Thyroid gland (tissue), 4 donors: ENCODE data around the gene OR9G1. TPM values are rescaled to one million over a fixed set of nuclear protein-coding genes. Genes with fewer than 3 reads are reported as not detected.

Experiments used
- DNase-seq, 2 donors: peaks; one replicate each; pipeline ENCODE4 v3.0.0-alpha.2; 2019
- H3K27ac ChIP-seq, 3 donors: fragments of 200-600 bp; sonication (generic); 1 replicate in 2 of 3; 2 replicates in 1 of 3; pipeline ENCODE4 v1.5.1; 2016 to 2019; ENCODE audit warnings: mild to moderate bottlenecking in 1 of 3, moderate library complexity in 1 of 3
- H3K27me3 ChIP-seq: fragments of 200-600 bp; sonication (generic); one replicate; pipeline ENCODE4 v1.5.1; 2019
- H3K36me3 ChIP-seq, 2 donors: fragments of 200-600 bp; sonication (generic); one replicate each; pipeline ENCODE4 v1.5.1; 2016 to 2019
- H3K4me1 ChIP-seq, 2 donors: fragments of 200-600 bp; sonication (generic); one replicate each; pipeline ENCODE4 v1.5.1; 2017 to 2019
- H3K4me3 ChIP-seq, 3 donors: fragments of 200-600 bp; sonication (generic); replicated peaks in 1 of 3; 1 replicate in 2 of 3; 2 replicates in 1 of 3; pipeline ENCODE4 v1.5.1; 2016; ENCODE audit warnings: mild to moderate bottlenecking in 1 of 3
- H3K9me3 ChIP-seq: fragments of 200-600 bp; sonication (generic); one replicate; pipeline ENCODE4 v1.5.1; 2017
- POLR2A ChIP-seq, 2 donors: fragments of 450-650 bp; IDR thresholded peaks; one replicate each; pipeline ENCODE4 v1.6.1; 2017; ENCODE audit warnings: antibody characterized with exemption in 2 of 2, mild to moderate bottlenecking in 2 of 2, moderate library complexity in 1 of 2
- WGBS, 2 donors: methylation state at CpG; one replicate each; pipeline ENCODE4 v1.1.5; 2017; 5-methylcytosine and 5-hydroxymethylcytosine counted together
- intact Hi-C: fragments of 100-400 bp; cut with DNase I; formaldehyde crosslinking; loops from one replicate; pipeline ENCODE4 v1.15.1; 2023
- microRNA-seq: library from miRNA; unstranded; fragments of <30 nt; microRNA quantifications from one replicate; pipeline ENCODE4, GENCODE V29; 2016
- small RNA-seq: library from RNA; depleted of rRNA; stranded (forward); fragments of <200 nt; gene quantifications from one replicate; pipeline ENCODE3, GENCODE V24; 2016
- total RNA-seq, 4 donors: library from RNA; depleted of rRNA; stranded (reverse); fragments of >200 nt; gene quantifications; one replicate each; pipeline ENCODE4 v1.2.3, GENCODE V29; 2016
- TF ChIP-seq, protein P1 (sequence below), 6 experiments: fragments of 200-600 bp in 3 of 6; fragments of 450-650 bp in 3 of 6; sonication (generic) in 3 of 6; IDR thresholded peaks; one replicate each; pipeline ENCODE4 v1.5.1; 2016 to 2019; ENCODE audit warnings: antibody characterized with exemption in 6 of 6, mild to moderate bottlenecking in 2 of 6, inconsistent platforms in 1 of 6, moderate library complexity in 1 of 6

OR9G1 gene
- total RNA-seq, 4 donors from 2014 or later, result not detected

DNA sequence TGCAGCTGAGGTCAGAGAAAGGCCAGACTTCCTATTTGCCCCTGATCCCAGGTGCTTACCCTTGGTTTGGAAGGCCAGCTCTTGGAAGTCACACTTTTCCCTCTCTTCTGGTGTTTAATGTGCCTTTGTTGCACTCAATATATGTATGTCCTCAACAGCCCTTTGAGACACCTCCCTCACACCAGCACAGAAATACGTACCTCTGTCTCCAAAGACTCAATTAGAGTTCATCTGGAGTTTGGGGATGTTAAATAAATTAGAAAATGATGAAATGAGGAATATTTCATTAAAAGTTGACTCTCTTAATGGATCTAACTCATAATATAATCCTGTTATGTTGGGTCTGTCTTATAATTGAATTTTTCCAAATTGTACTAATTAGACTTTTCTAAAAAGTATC is 49.7 kb downstream of the OR9G1 start, which contains the start of gene OR9G4:
TSS of gene OR9G4 (minus strand) at position 101 of the 400 bp plus-strand sequence. CDS start 4,931 bp downstream, outside the sequence.
- H3K9me3 ChIP-seq, result no peaks in the 10 kb centered on the region
- no peaks in the 10 kb centered on the region for H3K36me3 ChIP-seq
- no peak for TF ChIP-seq POLR2A (IDR thresholded peaks at IDR 0.05)
- no peak for DNase-seq
- H3K27ac ChIP-seq, result no peak within 1 kb of the TSS
- intact Hi-C loops, result no loop called here
- no peak within 1 kb of the TSS for H3K4me3 ChIP-seq
- 61 to 69% methylated on average over 1 of the region's 1 CpG for WGBS, 2 donors
- H3K27me3 ChIP-seq, result no peaks in the 10 kb centered on the region
- H3K4me1 ChIP-seq, result no peaks in the 10 kb centered on the region

DNA sequence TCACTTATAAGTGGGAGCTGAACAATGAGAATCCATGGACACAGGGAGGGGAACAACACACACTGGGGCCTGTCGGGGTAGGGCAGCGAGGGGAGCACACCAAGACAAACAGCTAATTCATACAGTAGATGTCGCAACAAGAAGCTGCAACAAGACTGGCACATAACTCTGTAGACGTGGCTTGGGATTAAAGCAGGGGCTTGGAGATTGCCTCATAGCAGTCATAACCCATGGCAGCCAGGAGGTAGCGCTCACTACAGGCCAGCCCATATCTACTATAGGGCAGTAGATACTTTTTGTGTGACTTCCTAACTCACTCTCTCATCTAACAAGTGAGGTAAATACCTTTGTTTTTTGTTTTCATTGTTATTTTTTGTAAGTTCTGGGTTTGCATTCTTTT is 51.3 kb downstream of the OR9G1 start:
- Histone ChIP-seq H3K4me3 (no peak overlapping the region), H3K27me3 (no peaks in the 10 kb centered on the region), H3K27ac (no peak overlapping the region), H3K36me3 (no peaks in the 10 kb centered on the region), H3K9me3 (no peaks in the 10 kb centered on the region), H3K4me1 (no peaks in the 10 kb centered on the region)
- WGBS, 2 donors, result 89 to 91% methylated on average over 5 of the region's 5 CpGs
- no peak for DNase-seq
- intact Hi-C loops, result no loop called here
- TF ChIP-seq, protein P1, sequence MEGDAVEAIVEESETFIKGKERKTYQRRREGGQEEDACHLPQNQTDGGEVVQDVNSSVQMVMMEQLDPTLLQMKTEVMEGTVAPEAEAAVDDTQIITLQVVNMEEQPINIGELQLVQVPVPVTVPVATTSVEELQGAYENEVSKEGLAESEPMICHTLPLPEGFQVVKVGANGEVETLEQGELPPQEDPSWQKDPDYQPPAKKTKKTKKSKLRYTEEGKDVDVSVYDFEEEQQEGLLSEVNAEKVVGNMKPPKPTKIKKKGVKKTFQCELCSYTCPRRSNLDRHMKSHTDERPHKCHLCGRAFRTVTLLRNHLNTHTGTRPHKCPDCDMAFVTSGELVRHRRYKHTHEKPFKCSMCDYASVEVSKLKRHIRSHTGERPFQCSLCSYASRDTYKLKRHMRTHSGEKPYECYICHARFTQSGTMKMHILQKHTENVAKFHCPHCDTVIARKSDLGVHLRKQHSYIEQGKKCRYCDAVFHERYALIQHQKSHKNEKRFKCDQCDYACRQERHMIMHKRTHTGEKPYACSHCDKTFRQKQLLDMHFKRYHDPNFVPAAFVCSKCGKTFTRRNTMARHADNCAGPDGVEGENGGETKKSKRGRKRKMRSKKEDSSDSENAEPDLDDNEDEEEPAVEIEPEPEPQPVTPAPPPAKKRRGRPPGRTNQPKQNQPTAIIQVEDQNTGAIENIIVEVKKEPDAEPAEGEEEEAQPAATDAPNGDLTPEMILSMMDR (IDR thresholded peaks at IDR 0.05), result no peak
- no peak for TF ChIP-seq POLR2A (IDR thresholded peaks at IDR 0.05)

DNA sequence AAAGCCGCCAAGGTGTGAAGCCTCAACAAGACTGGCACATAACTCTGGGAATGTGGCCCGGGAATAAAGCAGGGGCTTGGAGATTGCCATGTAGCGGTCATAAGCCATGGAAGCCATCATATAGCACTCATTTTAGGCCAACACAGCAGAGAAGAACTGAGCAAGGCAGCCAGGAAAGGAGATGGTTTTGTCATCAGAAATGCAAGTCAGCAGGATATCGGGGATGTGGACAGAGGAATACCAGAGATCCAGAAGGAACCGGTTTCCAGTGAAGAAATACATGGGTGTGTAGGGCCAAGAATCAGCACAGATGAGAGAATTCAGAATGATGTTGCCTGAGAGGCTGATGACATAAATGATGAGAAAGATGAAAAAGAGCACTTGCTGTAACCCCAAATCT is 52.6 kb downstream of the OR9G1 start:
- no peaks in the 10 kb centered on the region for H3K36me3 ChIP-seq
- H3K4me3 ChIP-seq, result no peak overlapping the region
- no peak for DNase-seq
- WGBS, 2 donors, result 82 to 88% methylated on average over 5 of the region's 5 CpGs
- H3K27me3 ChIP-seq, result no peaks in the 10 kb centered on the region
- no peaks in the 10 kb centered on the region for H3K9me3 ChIP-seq
- no peak overlapping the region for H3K27ac ChIP-seq
- H3K4me1 ChIP-seq, result no peaks in the 10 kb centered on the region
- intact Hi-C loops, result no loop called here
- TF ChIP-seq, protein P1 (IDR thresholded peaks at IDR 0.05), result no peak
- TF ChIP-seq POLR2A (IDR thresholded peaks at IDR 0.05), result no peak

Small RNA genes lying within 50 kb of the gene (microRNA-seq; reads per million reads assigned to microRNA genes)
- not detected for gene MIR6128

Small RNA genes lying within 50 kb of the gene (small RNA-seq; reads per million reads assigned to genes)
- gene AP001803.1, result not detected
- not detected for gene AP004245.1
- gene MIR6128, result not detected

Other genes starting within 250 kb of the OR9G1 start
- not detected for gene OR5M3, start 225.7 kb upstream of the OR9G1 start, total RNA-seq
- gene OR5M8, start 207.7 kb upstream of the OR9G1 start, total RNA-seq, result not detected
- gene OR5M11, start 155.8 kb upstream of the OR9G1 start, total RNA-seq, result not detected
- gene OR5M10, start 121.4 kb upstream of the OR9G1 start, total RNA-seq, result not detected
- gene OR5M1, start 84.2 kb upstream of the OR9G1 start, total RNA-seq, result not detected
- not detected for gene OR5AP2, start 56.7 kb upstream of the OR9G1 start, total RNA-seq
- not detected for gene OR5AR1, start 35.4 kb upstream of the OR9G1 start, total RNA-seq
- gene OR9G4, start 49.6 kb downstream of the OR9G1 start, total RNA-seq, result not detected